ENCODE results near the gene VPS37D. TPM values are rescaled to one million over a fixed set of nuclear protein-coding genes. Genes with fewer than 3 reads are reported as not detected.
A peak's percentile ranks its signal among the peaks of the same experiment; 100 is the strongest.
"Not testable (repeated sequence)": the region's sequence is repeated elsewhere in the genome, so short reads cannot be mapped to it uniquely, and the experiment has no call there.

The VPS37D gene
- total RNA-seq (1 to 10 TPM; 1.6 to 8.7 (median 4.4) TPM), polyA plus RNA-seq (1 to 10 TPM in 1 of 3 donors, under 1 TPM in 1, not detected in 1; 0.60 to 1.0 TPM)

GRCh38 chr7:73667344-73668102, at the start of gene VPS37D:
TSS of gene VPS37D (plus strand) at chr7:73667831. CDS start at chr7:73667959, 128 bp downstream.
- Histone ChIP-seq H3K27me3 (no peaks in the 10 kb centered on the region), H3K4me3 (peak within 1 kb of the TSS; percentile 49 to 80 (median 76)), H3K36me3 (no peaks in the 10 kb centered on the region), H3K4me1 (peaks cover 0 to 21% (median 20%) of the 10 kb centered on the region in 4 donors), H3K27ac (peak within 1 kb of the TSS in 3 of 4 donors; percentile 25 to 66 (median 41)), H3K9me3 (no peaks in the 10 kb centered on the region)
- intact Hi-C loops (cut with DNase I) = loop anchor here (1.0 to 5.0 kb wide), 2 partner anchors 50 to 60 kb away; partner anchors contain the start of gene STX1A
- TF ChIP-seq CTCF (IDR thresholded peaks at IDR 0.05) = peak in 1 of 4 experiments; percentile 80
- no peak for TF ChIP-seq POLR2A (IDR thresholded peaks at IDR 0.05)
- 1 to 3% methylated on average over 79 of the region's 79 CpGs for WGBS, 2 donors
- peak; percentile 94 for DNase-seq

- intact Hi-C loops (cut with DNase I) = no loop called here
- Histone ChIP-seq H3K27me3 (peaks cover 10 to 39% (median 21%) of the 10 kb centered on the region in 3 donors), H3K4me1 (peaks cover 0 to 11% (median 10%) of the 10 kb centered on the region in 4 donors), H3K9me3 (no peaks in the 10 kb centered on the region), H3K4me3 (no peak overlapping the region), H3K27ac (no peak overlapping the region), H3K36me3 (no peaks in the 10 kb centered on the region)
- TF ChIP-seq CTCF (IDR thresholded peaks at IDR 0.05) (no peak), POLR2AphosphoS5 (IDR thresholded peaks at IDR 0.05) (no peak), POLR2A (IDR thresholded peaks at IDR 0.05) (no peak), EP300 (IDR thresholded peaks at IDR 0.05) (no peak)
- no peak for DNase-seq
- WGBS, 2 donors = 74 to 83% methylated on average over 4 of the region's 4 CpGs
These were observed 49.1 kb upstream of the VPS37D start for GRCh38 chr7:73618538-73618937.

GRCh38 chr7:73619394-73619793, 48.2 kb upstream of the VPS37D start:
- H3K27ac ChIP-seq; DNase-seq; H3K9me3 ChIP-seq; intact Hi-C loops (cut with DNase I); H3K4me3 ChIP-seq; H3K36me3 ChIP-seq: not testable (repeated sequence)
- WGBS, 2 donors = 89 to 92% methylated on average over 11 of the region's 11 CpGs
- peaks cover 0 to 19% (median 19%) of the 10 kb centered on the region in 4 donors for H3K4me1 ChIP-seq
- peaks cover 19 to 40% (median 29%) of the 10 kb centered on the region in 3 donors for H3K27me3 ChIP-seq

GRCh38 chr7:73621168-73622063, 46.2 kb upstream of the VPS37D start:
- no peaks in the 10 kb centered on the region for H3K36me3 ChIP-seq
- intact Hi-C loops (cut with DNase I) = no loop called here
- no peak overlapping the region for H3K27ac ChIP-seq
- peaks cover 0 to 23% (median 20%) of the 10 kb centered on the region in 4 donors for H3K4me1 ChIP-seq
- peaks cover 24 to 52% (median 43%) of the 10 kb centered on the region in 3 donors for H3K27me3 ChIP-seq
- WGBS, 2 donors = 70 to 77% methylated on average over 7 of the region's 7 CpGs
- TF ChIP-seq POLR2A (IDR thresholded peaks at IDR 0.05) (no peak), CTCF (IDR thresholded peaks at IDR 0.05) (no peak)
- DNase-seq = no peak
- no peaks in the 10 kb centered on the region for H3K9me3 ChIP-seq
- no peak overlapping the region for H3K4me3 ChIP-seq

GRCh38 chr7:73622527-73622908, 45.1 kb upstream of the VPS37D start:
- 32 to 33% methylated on average over 2 of the region's 2 CpGs for WGBS, 2 donors
- no peak for DNase-seq
- H3K27ac ChIP-seq = peak overlapping the region in 1 of 4 donors; percentile 16
- peaks cover 0 to 23% (median 20%) of the 10 kb centered on the region in 4 donors for H3K4me1 ChIP-seq
- TF ChIP-seq EP300 (IDR thresholded peaks at IDR 0.05) (no peak), POLR2A (IDR thresholded peaks at IDR 0.05) (no peak), CTCF (IDR thresholded peaks at IDR 0.05) (no peak), POLR2AphosphoS5 (IDR thresholded peaks at IDR 0.05) (no peak)
- intact Hi-C loops (cut with DNase I) = no loop called here
- H3K4me3 ChIP-seq = peak overlapping the region in 2 of 4 donors; percentile 44 to 53
- peaks cover 24 to 63% (median 43%) of the 10 kb centered on the region in 3 donors for H3K27me3 ChIP-seq
- H3K9me3 ChIP-seq = no peaks in the 10 kb centered on the region
- no peaks in the 10 kb centered on the region for H3K36me3 ChIP-seq

All from sigmoid colon (tissue), 7 donors.